HL-60 (cell line): ENCODE measurements around the gene DEPDC1B.

Source experiments
- CTCF ChIP-seq: IDR thresholded peaks from one replicate; pipeline ENCODE4 v1.5.1; 2011; ENCODE audit warnings: low read length, control low read depth, inconsistent platforms; ENCODE audit not compliant: insufficient read depth
- POLR2AphosphoS5 ChIP-seq: IDR thresholded peaks from 2 replicates; pipeline ENCODE4 v1.6.1; 2012; ENCODE audit warnings: low read depth

DNA sequence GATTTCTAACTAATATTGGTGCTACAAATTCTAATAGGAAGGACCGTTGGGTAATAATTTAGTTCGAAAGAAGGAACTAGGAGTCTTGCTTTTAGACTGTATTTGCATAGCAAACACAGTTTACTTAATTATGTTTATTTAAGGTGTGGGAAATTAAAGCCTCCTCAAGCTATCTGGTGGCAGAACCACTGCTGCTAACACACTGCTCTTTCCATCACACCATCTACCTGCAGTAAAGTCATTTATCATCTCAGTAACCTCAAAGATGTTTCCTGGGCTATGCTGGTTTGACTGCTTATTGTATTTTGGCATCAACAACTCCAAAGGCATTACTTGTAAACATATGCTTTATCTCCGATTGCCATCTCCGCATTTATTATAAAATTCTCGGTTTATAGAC is 114.3 kb downstream of the DEPDC1B start:
- TF ChIP-seq CTCF (no peak), POLR2AphosphoS5 (no peak)
